Suprapubic skin (tissue), 4 donors: ENCODE measurements around the gene CALY.

ENCODE experiments used
- EP300 ChIP-seq: sonication (generic); formaldehyde crosslinking; IDR thresholded peaks from one replicate; pipeline ENCODE4 v1.6.1; 2017; ENCODE audit warnings: antibody characterized with exemption
- POLR2A ChIP-seq, 2 donors: fragments of 450-650 bp; IDR thresholded peaks; one replicate each; pipeline ENCODE4 v1.6.1; 2017; ENCODE audit warnings: antibody characterized with exemption in 2 of 2, mild to moderate bottlenecking in 2 of 2, moderate library complexity in 2 of 2
- POLR2AphosphoS5 ChIP-seq, 3 donors: sonication (generic); formaldehyde crosslinking; IDR thresholded peaks; one replicate each; pipeline ENCODE4 v1.6.1; 2017; ENCODE audit warnings: antibody characterized with exemption in 3 of 3
- TF ChIP-seq, protein P1 (sequence below), 2 donors: fragments of 200-600 bp in 1 of 2; fragments of 450-650 bp in 1 of 2; sonication (generic) in 1 of 2; IDR thresholded peaks; one replicate each; pipeline ENCODE4 v1.5.1; 2016 to 2019; ENCODE audit warnings: antibody characterized with exemption in 2 of 2, mild to moderate bottlenecking in 1 of 2, moderate library complexity in 1 of 2

DNA sequence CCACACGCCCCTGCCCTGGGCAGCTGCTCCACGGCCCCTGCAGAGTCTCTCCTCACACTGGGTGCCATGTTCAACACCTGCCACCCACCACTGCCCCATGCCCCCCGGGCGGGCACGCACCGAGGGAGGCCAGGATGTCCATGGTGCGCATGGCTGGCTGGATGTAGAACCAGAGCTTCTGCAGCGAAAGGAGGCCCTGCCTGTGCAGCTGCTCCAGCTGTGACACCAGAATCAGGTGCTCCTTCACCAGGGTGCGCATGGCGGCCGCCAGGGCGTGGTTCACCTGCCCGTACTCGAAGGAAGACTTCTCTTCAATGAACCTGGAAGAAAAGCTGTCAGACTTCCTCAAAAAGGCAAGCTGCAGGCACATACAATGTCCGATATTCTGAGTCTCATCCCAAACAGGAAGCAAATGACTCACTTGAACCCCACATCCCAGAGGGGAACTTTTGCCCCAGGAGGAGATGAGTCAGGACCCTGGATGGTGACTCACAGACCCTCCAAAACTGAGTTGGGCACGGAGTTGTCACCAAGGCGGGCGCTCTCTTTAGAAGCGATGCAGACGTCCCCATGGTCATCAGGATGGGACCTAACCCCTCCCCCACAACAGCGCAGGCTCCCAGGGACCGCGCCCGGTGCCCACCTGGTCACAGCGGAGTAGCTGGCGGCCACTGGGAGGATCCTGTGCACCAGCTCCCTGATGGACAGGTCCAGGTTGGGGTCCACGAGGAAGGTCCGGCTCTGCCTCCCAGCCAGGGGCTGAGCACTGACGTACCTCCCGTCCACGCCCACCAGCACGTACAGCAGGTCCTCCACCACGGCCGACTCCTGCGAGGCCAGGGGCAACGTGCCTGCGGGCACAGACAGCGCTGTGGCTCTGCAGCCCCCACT lies 43.5 kb downstream of the CALY start:
- TF ChIP-seq POLR2A (IDR thresholded peaks at IDR 0.05) (no peak), EP300 (no peak), POLR2AphosphoS5 (IDR thresholded peaks at IDR 0.05) (no peak)
- TF ChIP-seq, protein P1, sequence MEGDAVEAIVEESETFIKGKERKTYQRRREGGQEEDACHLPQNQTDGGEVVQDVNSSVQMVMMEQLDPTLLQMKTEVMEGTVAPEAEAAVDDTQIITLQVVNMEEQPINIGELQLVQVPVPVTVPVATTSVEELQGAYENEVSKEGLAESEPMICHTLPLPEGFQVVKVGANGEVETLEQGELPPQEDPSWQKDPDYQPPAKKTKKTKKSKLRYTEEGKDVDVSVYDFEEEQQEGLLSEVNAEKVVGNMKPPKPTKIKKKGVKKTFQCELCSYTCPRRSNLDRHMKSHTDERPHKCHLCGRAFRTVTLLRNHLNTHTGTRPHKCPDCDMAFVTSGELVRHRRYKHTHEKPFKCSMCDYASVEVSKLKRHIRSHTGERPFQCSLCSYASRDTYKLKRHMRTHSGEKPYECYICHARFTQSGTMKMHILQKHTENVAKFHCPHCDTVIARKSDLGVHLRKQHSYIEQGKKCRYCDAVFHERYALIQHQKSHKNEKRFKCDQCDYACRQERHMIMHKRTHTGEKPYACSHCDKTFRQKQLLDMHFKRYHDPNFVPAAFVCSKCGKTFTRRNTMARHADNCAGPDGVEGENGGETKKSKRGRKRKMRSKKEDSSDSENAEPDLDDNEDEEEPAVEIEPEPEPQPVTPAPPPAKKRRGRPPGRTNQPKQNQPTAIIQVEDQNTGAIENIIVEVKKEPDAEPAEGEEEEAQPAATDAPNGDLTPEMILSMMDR (IDR thresholded peaks at IDR 0.05), result no peak
